Measurements from ENCODE around the gene CHCHD6.

DNA sequence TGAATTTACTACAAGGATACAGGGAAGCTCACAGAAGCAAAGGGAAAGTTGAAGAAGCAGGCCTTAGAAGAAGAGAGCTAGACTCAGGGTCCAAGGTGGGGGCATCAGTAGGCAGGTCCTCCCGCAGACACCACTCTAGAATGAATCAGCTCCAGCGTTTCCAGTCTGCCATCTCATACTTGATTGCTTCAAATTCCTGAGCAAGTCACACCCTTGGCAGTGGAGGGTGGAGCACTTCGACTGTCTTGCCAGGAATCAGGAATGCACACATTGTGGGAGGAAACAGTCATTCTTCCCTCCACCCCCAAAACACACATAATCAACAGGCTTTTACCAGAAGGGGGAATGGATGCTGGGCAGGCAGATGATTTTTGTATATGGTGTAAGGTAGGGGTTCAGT is 78.5 kb downstream of the CHCHD6 start:
- TF ChIP-seq, protein P1, sequence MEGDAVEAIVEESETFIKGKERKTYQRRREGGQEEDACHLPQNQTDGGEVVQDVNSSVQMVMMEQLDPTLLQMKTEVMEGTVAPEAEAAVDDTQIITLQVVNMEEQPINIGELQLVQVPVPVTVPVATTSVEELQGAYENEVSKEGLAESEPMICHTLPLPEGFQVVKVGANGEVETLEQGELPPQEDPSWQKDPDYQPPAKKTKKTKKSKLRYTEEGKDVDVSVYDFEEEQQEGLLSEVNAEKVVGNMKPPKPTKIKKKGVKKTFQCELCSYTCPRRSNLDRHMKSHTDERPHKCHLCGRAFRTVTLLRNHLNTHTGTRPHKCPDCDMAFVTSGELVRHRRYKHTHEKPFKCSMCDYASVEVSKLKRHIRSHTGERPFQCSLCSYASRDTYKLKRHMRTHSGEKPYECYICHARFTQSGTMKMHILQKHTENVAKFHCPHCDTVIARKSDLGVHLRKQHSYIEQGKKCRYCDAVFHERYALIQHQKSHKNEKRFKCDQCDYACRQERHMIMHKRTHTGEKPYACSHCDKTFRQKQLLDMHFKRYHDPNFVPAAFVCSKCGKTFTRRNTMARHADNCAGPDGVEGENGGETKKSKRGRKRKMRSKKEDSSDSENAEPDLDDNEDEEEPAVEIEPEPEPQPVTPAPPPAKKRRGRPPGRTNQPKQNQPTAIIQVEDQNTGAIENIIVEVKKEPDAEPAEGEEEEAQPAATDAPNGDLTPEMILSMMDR (IDR thresholded peaks at IDR 0.05) = no peak
- no peak for TF ChIP-seq POLR2A (IDR thresholded peaks at IDR 0.05)

All from right lobe of liver (tissue), 4 donors.